GM06990 (cell line): ENCODE measurements around the gene GNA15.
A peak's percentile ranks its signal among the peaks of the same experiment; 100 is the strongest.

ENCODE experiments used
- DNase-seq: peaks from one replicate; pipeline ENCODE4 v3.0.0-alpha.2; 2011; ENCODE audit not compliant: insufficient read length; ENCODE audit errors: extremely low read depth
- H3K27me3 ChIP-seq: replicated peaks from 2 replicates; pipeline ENCODE4 v1.6.0; 2011; ENCODE audit warnings: low read length; ENCODE audit not compliant: control insufficient read depth, insufficient read depth
- H3K36me3 ChIP-seq: 2 replicates; pipeline ENCODE4 v1.5.1; 2011; ENCODE audit warnings: low read length; ENCODE audit not compliant: control insufficient read depth, insufficient read depth
- H3K4me3 ChIP-seq: replicated peaks from 2 replicates; pipeline ENCODE4 v1.5.1; 2011; ENCODE audit warnings: low read depth, mild to moderate bottlenecking, control low read depth, low read length
- TF ChIP-seq, protein P1 (sequence below): IDR thresholded peaks from 2 replicates; pipeline ENCODE4 v1.5.1; 2011; ENCODE audit warnings: low read length, control low read depth, mild to moderate bottlenecking, inconsistent platforms; ENCODE audit not compliant: insufficient read depth, poor library complexity, severe bottlenecking

GNA15 gene

GRCh38 chr19:3110126-3110825, 25.6 kb upstream of the GNA15 start:
- no peaks in the 10 kb centered on the region for H3K36me3 ChIP-seq
- TF ChIP-seq, protein P1, sequence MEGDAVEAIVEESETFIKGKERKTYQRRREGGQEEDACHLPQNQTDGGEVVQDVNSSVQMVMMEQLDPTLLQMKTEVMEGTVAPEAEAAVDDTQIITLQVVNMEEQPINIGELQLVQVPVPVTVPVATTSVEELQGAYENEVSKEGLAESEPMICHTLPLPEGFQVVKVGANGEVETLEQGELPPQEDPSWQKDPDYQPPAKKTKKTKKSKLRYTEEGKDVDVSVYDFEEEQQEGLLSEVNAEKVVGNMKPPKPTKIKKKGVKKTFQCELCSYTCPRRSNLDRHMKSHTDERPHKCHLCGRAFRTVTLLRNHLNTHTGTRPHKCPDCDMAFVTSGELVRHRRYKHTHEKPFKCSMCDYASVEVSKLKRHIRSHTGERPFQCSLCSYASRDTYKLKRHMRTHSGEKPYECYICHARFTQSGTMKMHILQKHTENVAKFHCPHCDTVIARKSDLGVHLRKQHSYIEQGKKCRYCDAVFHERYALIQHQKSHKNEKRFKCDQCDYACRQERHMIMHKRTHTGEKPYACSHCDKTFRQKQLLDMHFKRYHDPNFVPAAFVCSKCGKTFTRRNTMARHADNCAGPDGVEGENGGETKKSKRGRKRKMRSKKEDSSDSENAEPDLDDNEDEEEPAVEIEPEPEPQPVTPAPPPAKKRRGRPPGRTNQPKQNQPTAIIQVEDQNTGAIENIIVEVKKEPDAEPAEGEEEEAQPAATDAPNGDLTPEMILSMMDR, result no peak
- no peaks in the 10 kb centered on the region for H3K27me3 ChIP-seq
- no peak overlapping the region for H3K4me3 ChIP-seq
- DNase-seq, result peak; percentile 9

DNA sequence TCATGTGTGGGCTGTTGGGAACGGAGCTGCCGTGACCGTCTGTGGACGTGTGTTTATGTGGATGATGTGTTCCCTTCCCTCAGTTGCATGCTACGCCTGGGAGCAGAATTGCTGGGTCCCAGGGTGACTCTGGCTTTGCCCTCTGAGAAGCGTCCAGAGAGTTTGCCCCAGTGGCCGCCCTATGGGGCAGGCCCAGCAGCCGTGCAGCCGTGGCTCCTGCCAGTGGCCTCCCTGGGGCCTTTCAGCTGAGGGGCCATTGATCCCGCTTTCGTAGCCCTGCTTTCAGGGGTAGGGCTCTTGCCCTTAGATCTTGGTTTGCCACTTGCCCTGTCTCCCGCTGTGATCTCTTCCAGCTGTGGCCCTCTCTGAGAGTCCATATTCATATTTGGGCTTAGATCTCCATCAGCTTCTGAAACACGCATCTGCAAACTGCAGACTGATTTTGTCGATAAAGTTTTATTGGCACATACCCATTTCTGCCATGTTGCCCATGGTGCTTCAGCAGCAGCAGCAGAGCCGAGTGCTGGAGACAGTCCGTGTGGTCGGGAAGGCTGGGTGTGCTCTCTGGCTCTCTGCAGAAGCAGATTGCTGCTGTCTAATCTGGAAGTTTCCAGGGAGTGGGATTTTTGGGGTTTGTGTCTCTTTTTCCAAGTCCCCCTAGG, 24.1 kb upstream of the GNA15 start:
- DNase-seq, result no peak
- TF ChIP-seq, protein P1, result no peak
- H3K4me3 ChIP-seq, result no peak overlapping the region

GRCh38 chr19:3112375-3113099, 23.3 kb upstream of the GNA15 start:
- no peak for DNase-seq
- Histone ChIP-seq H3K36me3 (no peaks in the 10 kb centered on the region), H3K27me3 (no peaks in the 10 kb centered on the region), H3K4me3 (no peak overlapping the region)
- TF ChIP-seq, protein P1, result no peak

More for the DNA sequence above, 24.1 kb upstream of the GNA15 start:
- no peaks in the 10 kb centered on the region for H3K27me3 ChIP-seq
- no peaks in the 10 kb centered on the region for H3K36me3 ChIP-seq

- DNase-seq, result no peak
- Histone ChIP-seq H3K27me3 (no peaks in the 10 kb centered on the region), H3K4me3 (no peak overlapping the region), H3K36me3 (no peaks in the 10 kb centered on the region)
- TF ChIP-seq, protein P1, result no peak
Measured at GRCh38 chr19:3113100-3114017, 22.5 kb upstream of the GNA15 start.

GRCh38 chr19:3114018-3114726, 21.7 kb upstream of the GNA15 start:
- no peak for DNase-seq
- H3K36me3 ChIP-seq, result no peaks in the 10 kb centered on the region
- H3K27me3 ChIP-seq, result no peaks in the 10 kb centered on the region
- TF ChIP-seq, protein P1, result no peak
- H3K4me3 ChIP-seq, result no peak overlapping the region
